ENCODE data around the gene THADA. TPM values are rescaled to one million over a fixed set of nuclear protein-coding genes. Genes with fewer than 3 reads are reported as not detected.
A peak's percentile ranks its signal among the peaks of the same experiment; 100 is the strongest.
"Not testable (repeated sequence)": the region's sequence is repeated elsewhere in the genome, so short reads cannot be mapped to it uniquely, and the experiment has no call there.

Gene THADA
- total and polyA plus RNA-seq, 7 experiments from 2014 or later: 11.7 to 43.0 (median 39.6) TPM

DNA sequence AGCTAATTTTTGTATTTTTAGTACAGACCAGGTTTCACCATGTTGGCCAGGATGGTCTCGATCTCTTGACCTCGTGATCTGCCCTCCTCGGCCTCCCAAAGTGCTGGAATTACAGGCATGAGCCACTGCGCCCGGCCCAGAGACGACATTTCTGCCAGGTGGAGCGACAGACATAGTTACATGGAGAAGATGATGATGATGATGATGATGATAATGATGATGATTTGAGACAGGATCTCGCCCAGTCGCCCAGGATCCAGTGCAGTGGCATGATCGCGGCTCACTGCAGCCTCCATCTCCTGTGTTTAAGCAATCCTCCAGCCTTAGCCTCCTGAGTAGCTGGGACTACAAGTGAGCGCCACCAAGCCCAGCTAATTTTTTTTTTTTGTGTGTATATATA, 40.3 kb upstream of the THADA start:
- CTCF ChIA-PET: not testable (repeated sequence)
- peak overlapping the region in 3 of 9 donors; percentile 80 to 89 (median 80) for H3K27ac Mint-ChIP-seq

DNA sequence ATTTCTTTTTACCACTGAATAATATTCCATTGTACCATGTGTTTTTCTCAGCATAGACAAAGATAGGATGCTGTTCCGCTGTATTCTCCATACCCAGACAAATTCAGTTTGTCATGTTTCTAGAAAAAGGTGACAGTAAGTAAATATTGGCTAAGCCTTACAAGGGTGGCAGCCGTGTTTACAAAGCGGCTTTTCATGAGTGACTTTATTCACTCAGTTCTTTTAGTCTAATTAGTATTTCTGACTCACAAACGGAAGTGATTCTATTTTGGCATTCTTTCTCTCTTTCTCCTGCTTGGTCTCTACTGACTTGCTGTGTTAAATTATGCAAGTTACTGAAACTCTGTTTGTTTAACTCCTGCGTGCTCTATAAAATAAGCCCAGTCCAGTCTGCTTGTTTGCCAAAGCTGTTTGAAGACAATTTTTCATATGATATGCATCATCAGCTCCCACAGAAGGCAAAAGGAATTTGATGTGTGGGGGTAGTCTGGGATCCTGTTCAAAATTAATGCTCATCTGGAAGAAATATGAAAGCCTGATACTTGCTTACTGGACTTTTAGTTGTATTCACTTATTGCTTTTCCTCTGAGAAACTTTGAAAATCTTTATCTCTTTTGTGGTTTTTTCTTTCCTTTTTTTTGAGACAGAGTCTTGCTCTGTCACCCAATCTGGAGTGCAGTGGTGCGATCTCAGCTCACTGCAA, 38.9 kb upstream of the THADA start:
- ChIA-PET POLR2A (no interaction called here), CTCF (no interaction called here)
- Mint-ChIP-seq H3K9me3 (peaks cover 0 to 11% (median 4%) of the 10 kb centered on the region in 11 donors), H3K27me3 (peaks cover 16 to 75% (median 37%) of the 10 kb centered on the region in 5 donors), H3K36me3 (peaks cover 0 to 3% (median 0%) of the 10 kb centered on the region in 5 donors), H3K4me1 (peaks cover 6 to 21% (median 19%) of the 10 kb centered on the region in 7 donors), H3K4me3 (no peak overlapping the region), H3K27ac (no peak overlapping the region)
- DNase-seq (no peak), ATAC-seq (no peak)
- Histone ChIP-seq H3K27me3 (ENCODE audit: control insufficient read depth in 2 of 2, insufficient read depth in 2 of 2, low read length in 2 of 2) (peaks cover 0 to 4% of the 10 kb centered on the region in 2 donors), H3K27ac (ENCODE audit: low read depth, low read length) (no peak overlapping the region), H3K4me1 (ENCODE audit: control insufficient read depth in 2 of 2, insufficient read depth in 2 of 2, low read length in 2 of 2) (peaks cover 0 to 10% of the 10 kb centered on the region in 2 donors), H3K36me3 (ENCODE audit: control insufficient read depth in 2 of 3, insufficient read depth in 3 of 3, low read length in 3 of 3) (no peaks in the 10 kb centered on the region), H3K4me3 (ENCODE audit: low read length) (no peak overlapping the region), H3K9me3 (ENCODE audit: control insufficient read depth in 2 of 3, low read length in 3 of 3) (no peaks in the 10 kb centered on the region)
- intact Hi-C loops (cut with micrococcal nuclease): loop anchor here in 1 of 2 donors (5.0 kb wide), 1 partner anchor 143 kb away; no protein-coding TSS in a partner anchor

More for the DNA sequence above, 40.3 kb upstream of the THADA start:
- DNase-seq; H3K4me1 ChIP-seq (ENCODE audit: control insufficient read depth in 2 of 2, insufficient read depth in 2 of 2, low read length in 2 of 2); H3K36me3 ChIP-seq (ENCODE audit: control insufficient read depth in 2 of 3, insufficient read depth in 3 of 3, low read length in 3 of 3); H3K9me3 ChIP-seq (ENCODE audit: control insufficient read depth in 2 of 3, low read length in 3 of 3); ATAC-seq; H3K4me3 ChIP-seq (ENCODE audit: low read length); H3K27me3 ChIP-seq (ENCODE audit: control insufficient read depth in 2 of 2, insufficient read depth in 2 of 2, low read length in 2 of 2); H3K27ac ChIP-seq (ENCODE audit: low read depth, low read length); H3K36me3 Mint-ChIP-seq: not testable (repeated sequence)
- Mint-ChIP-seq H3K4me1 (peaks cover 6 to 21% (median 19%) of the 10 kb centered on the region in 7 donors), H3K4me3 (peak overlapping the region; percentile 35 to 100 (median 91)), H3K9me3 (peaks cover 0 to 18% (median 4%) of the 10 kb centered on the region in 11 donors), H3K27me3 (peaks cover 16 to 66% (median 35%) of the 10 kb centered on the region in 5 donors)
- intact Hi-C loops (cut with micrococcal nuclease): loop anchor here (2.0 to 5.0 kb wide), 3 partner anchors 23 to 141 kb away; partner anchors contain the start of gene DYNC2LI1 (in 1 of the 2)
- POLR2A ChIA-PET: interaction anchor here (0.7 to 1.5 kb wide), 2 partner anchors 26 to 40 kb away, joined by 3 to 5 read pairs; no protein-coding TSS in a partner anchor

DNA sequence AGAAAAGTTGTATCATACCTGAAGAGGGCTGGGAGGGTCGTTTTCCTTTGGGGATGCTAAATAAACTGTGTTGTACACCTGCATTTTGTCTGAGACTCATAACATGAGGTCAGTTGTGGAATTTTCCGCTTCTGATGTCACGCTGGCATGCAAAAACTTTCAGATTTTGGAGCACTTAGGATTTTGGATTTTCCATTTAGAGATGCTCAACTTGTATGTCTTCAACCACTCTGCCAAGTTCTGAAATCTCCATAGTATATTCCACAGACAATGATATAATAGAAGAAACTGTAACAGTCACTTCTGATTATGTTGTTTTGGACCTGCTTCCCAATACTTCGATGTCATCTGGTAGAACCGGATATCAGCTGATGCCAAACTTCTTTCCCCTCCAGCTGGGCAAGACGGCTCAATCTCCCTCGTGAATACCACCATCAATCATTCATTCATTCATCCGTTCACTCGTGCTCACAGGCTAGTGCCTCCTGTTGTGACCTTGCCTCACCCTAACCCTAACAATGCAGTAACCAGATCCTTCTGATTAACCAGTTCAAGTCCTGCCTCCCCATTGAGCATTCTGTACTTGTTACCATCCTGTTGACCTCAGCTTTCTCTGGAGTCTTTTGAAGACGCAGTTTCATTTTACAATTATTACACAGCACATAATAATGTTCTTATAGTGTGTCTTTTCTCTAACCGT, 35.9 kb upstream of the THADA start:
- ChIA-PET POLR2A (no interaction called here), CTCF (no interaction called here)
- Histone ChIP-seq H3K36me3 (ENCODE audit: control insufficient read depth in 2 of 3, insufficient read depth in 3 of 3, low read length in 3 of 3) (no peaks in the 10 kb centered on the region), H3K27ac (ENCODE audit: low read depth, low read length) (no peak overlapping the region), H3K4me1 (ENCODE audit: control insufficient read depth in 2 of 2, insufficient read depth in 2 of 2, low read length in 2 of 2) (peaks cover 0 to 3% of the 10 kb centered on the region in 2 donors), H3K4me3 (ENCODE audit: low read length) (no peak overlapping the region), H3K27me3 (ENCODE audit: control insufficient read depth in 2 of 2, insufficient read depth in 2 of 2, low read length in 2 of 2) (peaks cover 0 to 4% of the 10 kb centered on the region in 2 donors), H3K9me3 (ENCODE audit: control insufficient read depth in 2 of 3, low read length in 3 of 3) (no peaks in the 10 kb centered on the region)
- intact Hi-C loops (cut with micrococcal nuclease): no loop called here
- DNase-seq (no peak), ATAC-seq (no peak)
- Mint-ChIP-seq H3K27me3 (peaks cover 16 to 68% (median 36%) of the 10 kb centered on the region in 5 donors), H3K36me3 (no peaks in the 10 kb centered on the region), H3K9me3 (peaks cover 0 to 6% (median 0%) of the 10 kb centered on the region in 11 donors), H3K4me3 (no peak overlapping the region), H3K4me1 (peaks cover 4 to 13% (median 10%) of the 10 kb centered on the region in 7 donors), H3K27ac (no peak overlapping the region)

DNA sequence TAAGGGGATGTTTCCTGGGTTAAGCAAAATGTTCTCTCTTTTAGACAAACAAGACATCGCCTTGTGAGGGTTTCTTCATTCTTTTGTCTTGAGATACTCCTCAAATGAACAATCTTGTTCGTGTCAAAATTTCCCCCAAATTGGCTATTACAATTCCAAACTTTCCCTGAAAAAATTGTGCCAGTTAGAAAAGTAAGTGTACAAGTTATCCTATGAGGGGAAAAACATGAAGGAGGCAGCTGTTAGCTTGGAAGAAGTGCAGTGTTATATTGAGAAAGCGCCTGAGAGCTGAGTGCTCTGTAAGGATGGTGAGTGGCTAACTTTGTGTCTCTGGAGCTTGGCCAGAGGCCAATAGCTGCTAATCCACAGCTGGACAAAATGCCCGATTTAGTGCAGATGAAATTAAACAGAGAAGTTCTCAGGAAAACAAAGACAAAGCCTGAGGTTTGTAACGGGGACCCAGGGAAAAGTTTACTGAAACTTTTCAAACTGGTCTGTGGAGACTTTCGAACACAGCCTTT, 27.2 kb upstream of the THADA start:
- Mint-ChIP-seq H3K27me3 (peaks cover 0 to 31% (median 16%) of the 10 kb centered on the region in 5 donors), H3K9me3 (peaks cover 0 to 6% (median 0%) of the 10 kb centered on the region in 11 donors), H3K4me3 (no peak overlapping the region), H3K36me3 (no peaks in the 10 kb centered on the region), H3K27ac (no peak overlapping the region), H3K4me1 (no peaks in the 10 kb centered on the region)
- ChIA-PET CTCF (interaction anchor here (0.6 to 1.1 kb wide), 2 partner anchors 10 to 109 kb away, joined by 3 to 4 read pairs; no protein-coding TSS in a partner anchor), POLR2A (no interaction called here)
- no peaks in the 10 kb centered on the region for H3K9me3 ChIP-seq (ENCODE audit: control insufficient read depth in 2 of 3, low read length in 3 of 3)
- no peak for DNase-seq
- H3K4me1 ChIP-seq (ENCODE audit: control insufficient read depth in 2 of 2, insufficient read depth in 2 of 2, low read length in 2 of 2): no peaks in the 10 kb centered on the region
- H3K4me3 ChIP-seq (ENCODE audit: low read length): no peak overlapping the region
- H3K36me3 ChIP-seq (ENCODE audit: control insufficient read depth in 2 of 3, insufficient read depth in 3 of 3, low read length in 3 of 3): no peaks in the 10 kb centered on the region
- ATAC-seq: no peak
- H3K27ac ChIP-seq (ENCODE audit: low read depth, low read length): no peak overlapping the region
- H3K27me3 ChIP-seq (ENCODE audit: control insufficient read depth in 2 of 2, insufficient read depth in 2 of 2, low read length in 2 of 2): peaks cover 0 to 3% of the 10 kb centered on the region in 2 donors
- intact Hi-C loops (cut with micrococcal nuclease): no loop called here

DNA sequence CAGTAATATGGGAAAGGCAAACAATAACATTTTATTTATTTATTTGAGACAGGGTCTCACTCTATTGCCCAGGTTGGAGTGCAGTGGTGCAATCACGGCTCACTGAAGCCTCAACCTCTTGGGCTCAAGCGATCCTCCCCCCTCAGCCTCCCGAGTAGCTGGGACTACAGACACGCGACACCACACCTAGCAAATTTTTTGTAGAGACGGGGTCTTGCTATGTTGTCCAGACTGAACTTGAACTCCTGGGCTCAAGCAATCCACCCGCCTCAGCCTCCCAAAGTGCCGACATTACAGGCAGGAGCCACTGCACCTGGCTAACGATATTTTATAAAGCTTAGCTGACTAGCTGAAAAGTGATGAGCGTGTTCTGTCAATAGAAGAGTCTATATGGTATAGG, 23.7 kb upstream of the THADA start:
- ChIA-PET POLR2A (interaction anchor here (0.7 kb wide), 1 partner anchor 11 kb away, joined by 3 read pairs; no protein-coding TSS in a partner anchor), CTCF (no interaction called here)
- H3K4me1 Mint-ChIP-seq: no peaks in the 10 kb centered on the region
- Histone ChIP-seq H3K27ac (ENCODE audit: low read depth, low read length) (no peak overlapping the region), H3K36me3 (ENCODE audit: control insufficient read depth in 2 of 3, insufficient read depth in 3 of 3, low read length in 3 of 3) (no peaks in the 10 kb centered on the region), H3K4me1 (ENCODE audit: control insufficient read depth in 2 of 2, insufficient read depth in 2 of 2, low read length in 2 of 2) (no peaks in the 10 kb centered on the region), H3K4me3 (ENCODE audit: low read length) (no peak overlapping the region), H3K27me3 (ENCODE audit: control insufficient read depth in 2 of 2, insufficient read depth in 2 of 2, low read length in 2 of 2) (peaks cover 0 to 2% of the 10 kb centered on the region in 2 donors), H3K9me3 (ENCODE audit: control insufficient read depth in 2 of 3, low read length in 3 of 3) (no peaks in the 10 kb centered on the region)
- no peaks in the 10 kb centered on the region for H3K36me3 Mint-ChIP-seq
- intact Hi-C loops (cut with micrococcal nuclease): loop anchor here in 1 of 2 donors (10.0 kb wide), 1 partner anchor 275 kb away; no protein-coding TSS in a partner anchor
- peaks cover 0 to 29% (median 22%) of the 10 kb centered on the region in 5 donors for H3K27me3 Mint-ChIP-seq
- H3K4me3 Mint-ChIP-seq: no peak overlapping the region
- DNase-seq (no peak), ATAC-seq (no peak)
- H3K27ac Mint-ChIP-seq: no peak overlapping the region
- H3K9me3 Mint-ChIP-seq: peaks cover 0 to 3% (median 0%) of the 10 kb centered on the region in 11 donors

DNA sequence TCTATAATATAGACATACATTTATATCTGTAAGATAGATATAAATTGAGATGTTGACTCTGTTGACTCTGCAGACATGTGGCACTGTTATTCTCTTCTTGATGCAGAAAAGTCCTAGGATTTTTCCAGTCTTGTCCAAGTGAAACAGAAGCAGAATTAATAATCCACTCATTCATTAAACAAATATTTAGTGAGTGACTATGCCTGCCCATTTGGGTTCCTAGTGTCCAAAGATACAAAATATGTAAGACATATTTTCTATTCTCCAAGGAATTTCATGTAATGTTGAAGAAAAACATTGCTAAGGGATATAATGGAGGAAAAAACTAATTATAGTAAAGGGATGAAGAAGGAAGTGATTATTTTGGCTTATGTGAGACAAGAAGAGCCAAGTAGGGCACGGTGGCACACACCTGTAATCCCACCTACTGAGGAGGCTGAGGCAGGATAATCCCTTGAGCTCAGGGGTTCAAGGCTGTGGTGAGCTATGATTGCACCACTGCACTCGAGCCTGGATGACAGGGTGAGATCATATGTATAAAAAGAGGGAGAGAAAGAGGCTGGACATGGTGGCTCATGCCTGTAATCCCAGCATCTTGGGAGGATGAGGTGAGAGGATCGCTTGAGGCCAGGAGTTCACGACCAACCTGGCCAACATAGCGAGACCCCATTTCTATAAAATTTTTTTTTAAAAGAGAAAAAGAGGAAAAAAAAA, 21.3 kb upstream of the THADA start:
- Histone ChIP-seq H3K27ac (ENCODE audit: low read depth, low read length) (no peak overlapping the region), H3K27me3 (ENCODE audit: control insufficient read depth in 2 of 2, insufficient read depth in 2 of 2, low read length in 2 of 2) (peaks cover 0 to 2% of the 10 kb centered on the region in 2 donors), H3K4me3 (ENCODE audit: low read length) (no peak overlapping the region), H3K9me3 (ENCODE audit: control insufficient read depth in 2 of 3, low read length in 3 of 3) (no peaks in the 10 kb centered on the region), H3K36me3 (ENCODE audit: control insufficient read depth in 2 of 3, insufficient read depth in 3 of 3, low read length in 3 of 3) (no peaks in the 10 kb centered on the region), H3K4me1 (ENCODE audit: control insufficient read depth in 2 of 2, insufficient read depth in 2 of 2, low read length in 2 of 2) (no peaks in the 10 kb centered on the region)
- no peak overlapping the region for H3K27ac Mint-ChIP-seq
- intact Hi-C loops (cut with micrococcal nuclease): loop anchor here in 1 of 2 donors (10.0 kb wide), 1 partner anchor 278 kb away; no protein-coding TSS in a partner anchor
- no peak for ATAC-seq
- H3K4me3 Mint-ChIP-seq: no peak overlapping the region
- peaks cover 0 to 5% (median 0%) of the 10 kb centered on the region in 7 donors for H3K4me1 Mint-ChIP-seq
- peaks cover 0 to 26% (median 16%) of the 10 kb centered on the region in 5 donors for H3K27me3 Mint-ChIP-seq
- no peaks in the 10 kb centered on the region for H3K36me3 Mint-ChIP-seq
- no peak for DNase-seq
- peaks cover 0 to 3% (median 0%) of the 10 kb centered on the region in 11 donors for H3K9me3 Mint-ChIP-seq
- ChIA-PET POLR2A (no interaction called here), CTCF (no interaction called here)
